ENCODE measurements around the gene FARP2. TPM values are rescaled to one million over a fixed set of nuclear protein-coding genes. Genes with fewer than 3 reads are reported as not detected.
"Not testable (repeated sequence)": the region's sequence is repeated elsewhere in the genome, so short reads cannot be mapped to it uniquely, and the experiment has no call there.

Gene FARP2
- total RNA-seq, 1 donor from 2014 or later = 44.6 TPM

DNA sequence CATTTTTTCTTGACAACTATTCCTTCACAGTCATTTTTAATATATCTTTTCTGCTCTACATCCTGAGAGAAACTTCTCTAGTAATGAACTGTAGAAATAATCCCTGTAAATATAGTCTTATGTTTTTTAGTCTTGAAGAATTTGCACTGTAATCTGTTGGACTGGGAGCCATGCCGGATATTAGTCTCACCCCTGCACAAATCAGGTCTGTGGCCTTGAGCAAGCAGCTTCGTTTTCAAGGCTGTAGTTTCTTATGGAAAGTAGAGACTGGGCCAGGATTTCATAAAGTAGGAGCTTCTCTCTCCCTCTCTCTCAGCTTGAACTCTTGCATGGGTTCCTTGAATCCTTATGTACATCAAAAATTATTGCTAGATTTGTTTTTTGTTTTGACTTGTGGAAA lies 8.7 kb downstream of the FARP2 start:
- no peak for DNase-seq (ENCODE audit: low spot score)

DNA sequence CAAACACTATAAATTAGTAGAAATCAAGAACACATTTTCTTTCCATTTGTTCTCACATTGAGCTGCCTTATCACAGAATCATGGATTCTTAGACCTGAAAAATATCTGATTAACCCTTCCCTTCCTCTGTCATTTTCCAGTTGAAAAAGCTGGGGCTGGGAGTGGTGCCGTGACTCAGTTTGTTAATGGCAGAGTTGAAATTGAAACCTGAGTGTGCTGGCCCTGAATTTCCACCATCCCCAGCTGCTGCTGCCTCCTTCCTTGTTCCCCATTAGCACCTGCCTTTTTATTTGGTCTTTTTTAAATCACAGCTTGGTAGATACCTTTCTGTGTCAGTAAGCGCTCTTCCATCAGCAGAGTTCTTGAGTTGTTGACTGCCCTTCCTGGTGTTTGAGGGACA lies 10.6 kb downstream of the FARP2 start:
- no peak for DNase-seq (ENCODE audit: low spot score)

DNA sequence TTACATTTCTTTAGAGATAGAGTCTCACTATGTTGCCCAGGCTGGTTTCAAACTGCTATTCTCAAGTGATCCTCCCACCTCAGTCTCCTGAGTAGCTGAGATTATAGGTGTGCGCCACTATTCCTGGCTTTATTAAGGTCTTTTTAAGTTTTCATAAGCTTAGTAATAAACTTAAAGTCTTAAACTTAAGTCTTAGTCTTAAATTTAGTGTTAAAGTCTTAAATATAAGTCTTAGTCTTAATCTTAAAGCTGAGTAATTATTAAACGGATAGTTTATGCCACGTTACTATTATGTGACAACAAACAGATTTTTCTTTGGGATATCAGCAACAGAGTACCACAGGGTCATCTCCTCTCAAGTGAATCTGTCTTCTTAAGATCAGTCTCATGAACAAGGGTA lies 12.6 kb downstream of the FARP2 start:
- no peak for DNase-seq (ENCODE audit: low spot score)

DNA sequence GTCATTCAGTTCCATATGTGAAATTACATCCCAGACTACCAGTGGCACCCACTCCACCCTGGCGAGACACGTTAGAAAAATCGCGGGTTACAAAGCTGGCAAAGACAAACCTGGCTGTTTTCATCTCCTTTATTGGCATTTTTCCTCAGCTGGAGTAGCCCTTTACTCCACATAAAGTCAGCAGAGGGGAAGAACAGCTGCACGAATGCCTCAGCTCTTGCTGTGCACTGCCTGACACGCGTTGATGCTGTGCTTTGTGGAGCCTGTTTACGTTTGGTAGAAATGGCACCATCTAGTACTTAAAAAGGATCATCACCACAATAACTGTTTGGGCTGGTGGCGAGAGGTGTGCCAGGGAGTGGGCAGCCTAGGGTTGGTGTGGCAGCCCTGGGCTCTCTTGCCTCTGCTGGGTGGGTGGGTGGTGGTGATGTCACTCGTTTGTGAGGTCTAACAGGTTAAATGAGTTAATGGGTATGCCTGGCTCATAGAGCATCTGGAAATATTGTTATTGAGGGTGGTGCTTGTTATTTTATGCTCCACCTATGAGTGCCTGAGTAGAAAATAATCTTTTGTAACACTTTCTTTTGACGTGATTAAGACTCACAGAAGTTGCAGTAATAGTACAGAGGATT lies 16.4 kb downstream of the FARP2 start:
- DNase-seq (ENCODE audit: low spot score) = no peak

DNA sequence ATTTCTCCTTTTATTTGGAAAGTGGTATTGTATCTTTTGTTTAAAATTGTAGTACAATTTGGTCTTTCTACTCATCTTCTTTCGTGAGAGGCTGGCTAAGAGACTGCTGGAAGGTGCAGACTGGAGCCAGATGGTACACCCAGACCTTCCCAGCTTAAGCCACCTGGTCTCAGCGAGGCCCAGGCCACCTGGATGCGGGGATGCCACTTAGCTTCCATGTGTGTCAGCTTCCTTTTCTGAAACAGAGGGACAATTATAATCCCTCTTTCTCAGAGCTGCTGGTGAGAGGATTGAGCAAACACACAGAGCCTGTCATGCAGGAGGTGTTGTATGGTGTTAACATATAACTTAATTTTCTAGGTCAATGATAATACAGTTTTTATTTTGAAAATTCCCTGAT lies 17.4 kb downstream of the FARP2 start:
- DNase-seq (ENCODE audit: low spot score) = no peak

DNA sequence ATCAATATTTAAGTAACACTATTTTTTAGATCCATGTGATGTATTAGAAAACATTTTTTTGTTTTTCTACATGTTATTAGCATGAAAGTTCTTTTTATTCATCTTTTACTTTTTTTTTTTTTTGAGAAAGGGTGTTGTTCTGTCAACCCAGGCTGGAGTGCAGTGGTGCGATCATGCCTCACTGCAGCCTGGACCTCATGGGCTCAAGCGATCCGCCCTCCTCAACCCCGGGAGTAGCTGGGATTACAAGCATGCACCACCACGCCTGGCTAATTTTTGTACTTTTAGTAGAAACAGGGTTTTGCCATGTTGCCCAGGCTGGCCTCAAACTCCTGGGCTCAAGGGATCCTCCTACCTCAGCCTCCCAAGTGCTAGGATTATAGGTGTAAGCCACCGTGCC lies 17.8 kb downstream of the FARP2 start:
- not testable (repeated sequence) for DNase-seq (ENCODE audit: low spot score)

DNA sequence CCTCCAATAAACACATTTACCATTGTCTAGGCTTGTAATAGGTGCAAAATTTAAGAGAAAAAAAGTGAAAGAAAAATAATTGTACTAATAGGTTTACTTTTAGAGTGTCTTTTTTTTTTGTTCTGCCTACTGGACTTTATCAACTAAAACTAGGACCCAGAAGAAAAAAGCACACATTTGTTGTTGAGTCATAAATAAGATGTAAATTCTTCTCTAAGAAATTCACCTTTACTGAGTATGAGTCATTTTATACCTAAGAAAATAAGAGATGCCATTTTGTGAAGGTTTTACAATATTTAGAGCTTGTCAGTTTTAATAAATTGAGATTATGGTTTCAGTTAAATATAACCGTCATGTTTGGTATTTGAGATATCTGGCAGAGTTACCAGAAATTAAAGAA lies 19.2 kb downstream of the FARP2 start:
- DNase-seq (ENCODE audit: low spot score) = no peak

DNA sequence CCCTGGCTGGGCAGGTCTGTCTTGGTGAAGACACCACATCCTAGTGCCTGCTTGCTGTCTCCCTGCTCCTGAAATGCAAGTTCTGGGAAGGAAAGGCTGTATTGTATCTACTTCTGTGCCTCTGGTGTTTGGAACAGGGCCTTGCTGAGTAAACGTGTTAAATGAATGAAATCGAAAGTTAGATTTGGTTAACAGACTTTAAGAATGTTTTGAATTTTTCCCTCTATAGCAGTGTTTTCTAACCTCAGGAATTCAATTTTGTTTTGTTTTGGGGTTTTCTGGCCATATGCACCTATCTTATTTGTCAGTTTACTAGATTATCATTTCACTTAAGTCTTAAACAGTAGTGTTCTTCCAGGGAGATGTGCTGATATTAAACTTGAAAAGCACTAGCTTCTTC lies 20.7 kb downstream of the FARP2 start:
- DNase-seq (ENCODE audit: low spot score) = no peak

DNA sequence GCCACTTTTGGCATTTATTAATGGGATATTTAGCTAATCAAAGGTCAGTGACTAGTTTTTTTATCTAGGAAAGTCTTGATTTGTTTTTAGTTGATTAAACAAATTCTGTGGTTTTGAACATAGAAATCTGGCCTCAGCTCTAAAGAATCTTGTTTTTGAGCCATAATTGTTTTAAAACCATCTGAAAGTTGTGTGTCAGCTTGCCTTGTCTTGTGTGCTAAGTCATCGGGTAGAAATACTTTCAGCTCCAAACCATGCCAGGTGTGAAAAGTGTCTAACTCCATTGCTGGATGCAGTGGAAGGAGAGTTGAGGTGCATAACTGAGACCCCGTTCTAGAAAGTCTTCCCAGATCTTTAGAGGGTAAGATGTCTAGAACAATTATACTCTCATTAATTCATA lies 22.7 kb downstream of the FARP2 start:
- DNase-seq (ENCODE audit: low spot score) = no peak

DNA sequence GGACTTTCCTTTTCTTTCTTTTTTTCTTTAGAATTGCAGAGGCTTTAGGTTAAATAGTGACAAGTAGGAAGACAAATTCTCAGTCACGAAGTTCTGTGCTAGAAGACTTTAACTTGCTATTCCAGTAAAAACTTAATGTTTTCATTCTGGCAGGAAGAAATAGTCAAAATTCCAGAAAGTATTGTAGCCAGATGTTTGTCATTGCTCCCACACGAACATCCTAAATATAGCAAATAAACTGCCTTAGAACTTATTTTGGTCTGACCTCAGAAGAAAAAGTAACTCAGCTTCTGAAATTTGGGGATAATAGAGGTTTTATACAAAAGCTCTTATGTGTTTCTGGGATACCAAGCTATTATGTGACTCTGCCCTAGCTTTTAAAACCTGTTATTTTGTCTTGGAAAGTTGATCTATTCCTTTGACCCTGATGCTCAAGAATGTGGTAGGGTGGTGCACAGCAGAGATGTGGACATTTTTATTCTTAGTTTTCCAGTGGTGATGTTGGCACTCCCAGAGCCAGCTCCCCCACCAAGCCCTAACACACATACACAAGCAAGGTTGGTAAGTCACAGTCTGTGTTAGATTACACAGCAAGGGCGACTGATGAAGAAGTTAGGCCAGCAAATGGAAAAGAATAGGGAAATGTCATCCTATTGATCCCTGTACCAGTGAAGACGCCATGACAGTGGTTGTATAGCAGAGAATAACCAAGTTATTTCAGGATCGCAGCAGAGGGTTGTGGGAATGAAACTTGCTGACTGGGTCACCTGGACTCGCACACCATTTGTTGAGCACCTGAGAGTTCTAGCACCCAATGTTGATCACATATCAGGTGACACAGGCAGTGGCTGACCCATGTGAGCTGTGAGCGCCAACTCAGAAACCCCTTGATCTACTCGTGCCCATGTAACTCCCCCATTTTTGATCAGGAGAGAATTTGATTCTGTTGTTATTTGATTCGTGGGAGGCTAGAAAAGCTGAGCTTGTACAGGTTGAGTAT lies 23.7 kb downstream of the FARP2 start:
- no peak for DNase-seq (ENCODE audit: low spot score)

DNA sequence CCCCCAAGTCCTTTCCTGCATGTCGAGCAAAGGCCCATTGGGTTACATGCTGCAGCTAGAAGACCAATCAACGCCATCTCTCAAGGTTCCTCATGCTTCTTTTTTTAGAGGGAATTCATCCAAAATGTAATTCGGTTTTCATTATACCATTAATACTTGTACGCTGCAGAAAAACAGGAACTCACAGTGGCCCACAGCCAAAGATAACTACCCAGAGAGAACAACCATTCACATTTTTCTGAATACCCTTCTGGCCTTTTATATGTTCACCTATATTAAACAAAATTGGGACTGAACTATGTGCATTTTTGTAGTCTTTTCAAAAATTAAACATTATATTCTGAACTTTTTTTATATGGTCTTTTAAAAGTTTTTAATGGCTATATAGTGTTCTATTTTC lies 25.8 kb downstream of the FARP2 start:
- no peak for DNase-seq (ENCODE audit: low spot score)

DNA sequence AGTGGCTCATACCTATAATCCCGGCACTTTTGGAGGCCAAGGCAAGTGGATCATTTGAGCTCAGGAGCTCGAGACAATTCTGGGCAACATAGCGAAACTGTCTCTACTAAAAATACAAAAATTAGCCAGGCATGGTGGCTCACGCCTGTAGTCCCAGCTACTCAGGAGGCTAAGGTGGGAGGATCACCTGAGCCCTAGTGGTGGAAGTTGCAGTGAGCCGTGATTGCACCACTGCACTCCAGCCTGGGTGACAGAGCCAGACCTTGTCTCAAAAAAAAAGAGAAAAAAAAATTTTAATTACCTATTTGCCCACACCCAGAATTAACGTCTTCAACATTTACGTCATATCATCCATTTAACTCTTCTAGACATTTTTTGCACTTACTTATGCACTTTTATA lies 29.4 kb downstream of the FARP2 start:
- DNase-seq (ENCODE audit: low spot score) = not testable (repeated sequence)

DNA sequence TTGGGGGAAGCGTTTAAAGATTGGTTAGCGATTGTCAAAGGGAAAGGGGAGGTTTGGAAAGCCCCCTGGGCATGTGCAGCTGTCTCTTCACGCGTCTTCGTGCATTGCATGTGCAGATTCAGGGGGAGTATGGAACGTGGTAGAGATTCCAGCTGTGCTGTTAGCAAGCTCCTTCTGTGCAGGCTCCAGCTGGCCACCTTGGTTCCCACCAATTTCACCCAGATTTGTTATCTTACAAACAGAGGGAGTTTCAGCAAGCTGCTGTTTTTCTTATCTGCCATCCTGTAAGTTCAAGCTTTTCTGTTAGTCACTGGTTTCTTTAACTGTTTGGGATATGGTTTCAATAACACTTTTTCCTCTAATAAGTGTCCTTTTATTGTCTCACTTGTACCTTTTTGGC lies 30.4 kb downstream of the FARP2 start:
- no peak for DNase-seq (ENCODE audit: low spot score)

DNA sequence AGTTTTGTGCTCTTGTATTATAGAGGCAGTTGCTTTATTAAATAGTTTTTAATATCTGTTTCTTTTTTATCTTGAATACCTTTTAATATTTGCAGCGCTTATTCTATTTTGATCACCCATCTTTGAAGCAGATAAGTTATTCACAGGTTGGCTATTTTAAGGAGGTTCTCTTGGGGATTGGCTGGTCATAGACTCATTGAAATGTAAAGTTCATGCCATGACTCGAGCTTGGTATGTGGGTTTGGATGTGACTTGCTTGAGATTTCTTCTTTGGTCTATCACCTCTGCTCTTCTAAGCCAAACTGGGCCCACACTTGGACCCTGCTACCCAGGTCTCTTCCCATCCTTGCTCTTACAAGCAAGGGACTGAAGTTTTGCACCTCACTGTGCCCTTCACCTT lies 33.6 kb downstream of the FARP2 start:
- DNase-seq (ENCODE audit: low spot score) = no peak

DNA sequence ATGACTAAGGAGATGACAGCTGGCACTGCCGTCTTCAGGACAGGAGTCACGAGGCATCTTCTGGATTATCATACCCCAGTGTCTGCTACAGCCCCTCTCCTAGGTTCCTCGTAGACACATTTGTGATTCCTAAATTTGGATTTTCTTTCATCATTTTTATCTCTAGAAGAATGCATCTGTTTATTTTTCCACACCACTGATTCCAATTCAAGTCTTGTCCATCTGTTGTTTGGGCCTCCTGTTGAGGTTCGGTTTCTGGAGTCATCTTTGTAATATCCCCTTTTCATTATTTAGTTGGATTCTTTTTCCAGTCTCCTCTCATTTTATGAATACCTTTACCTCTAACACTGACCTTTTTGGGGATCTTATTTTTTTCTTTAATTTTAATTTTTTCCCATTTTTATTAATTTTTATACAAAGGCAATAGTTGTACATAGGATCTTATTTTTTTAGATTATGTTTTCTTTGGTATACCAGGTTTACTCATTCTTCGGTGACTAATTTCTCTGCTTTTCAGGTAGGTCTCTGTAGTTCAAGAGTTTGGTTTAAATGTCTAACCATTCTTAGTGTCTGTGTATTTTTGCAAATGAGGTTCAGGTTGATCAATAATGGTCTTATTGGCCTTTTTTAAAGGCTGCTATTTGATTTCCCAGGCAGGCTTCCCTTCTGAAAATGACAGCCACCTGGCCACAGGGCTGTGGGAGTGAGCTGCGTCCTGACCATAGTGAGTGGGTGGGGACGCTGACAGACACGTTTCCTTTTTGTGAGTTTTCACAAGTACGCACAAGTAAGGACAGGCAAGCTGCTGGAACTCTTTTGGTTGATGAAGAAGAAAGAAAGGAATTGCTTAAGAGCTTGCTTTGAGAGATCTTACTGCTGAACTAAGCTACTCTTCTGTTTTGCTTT lies 34.5 kb downstream of the FARP2 start:
- no peak for DNase-seq (ENCODE audit: low spot score)

DNA sequence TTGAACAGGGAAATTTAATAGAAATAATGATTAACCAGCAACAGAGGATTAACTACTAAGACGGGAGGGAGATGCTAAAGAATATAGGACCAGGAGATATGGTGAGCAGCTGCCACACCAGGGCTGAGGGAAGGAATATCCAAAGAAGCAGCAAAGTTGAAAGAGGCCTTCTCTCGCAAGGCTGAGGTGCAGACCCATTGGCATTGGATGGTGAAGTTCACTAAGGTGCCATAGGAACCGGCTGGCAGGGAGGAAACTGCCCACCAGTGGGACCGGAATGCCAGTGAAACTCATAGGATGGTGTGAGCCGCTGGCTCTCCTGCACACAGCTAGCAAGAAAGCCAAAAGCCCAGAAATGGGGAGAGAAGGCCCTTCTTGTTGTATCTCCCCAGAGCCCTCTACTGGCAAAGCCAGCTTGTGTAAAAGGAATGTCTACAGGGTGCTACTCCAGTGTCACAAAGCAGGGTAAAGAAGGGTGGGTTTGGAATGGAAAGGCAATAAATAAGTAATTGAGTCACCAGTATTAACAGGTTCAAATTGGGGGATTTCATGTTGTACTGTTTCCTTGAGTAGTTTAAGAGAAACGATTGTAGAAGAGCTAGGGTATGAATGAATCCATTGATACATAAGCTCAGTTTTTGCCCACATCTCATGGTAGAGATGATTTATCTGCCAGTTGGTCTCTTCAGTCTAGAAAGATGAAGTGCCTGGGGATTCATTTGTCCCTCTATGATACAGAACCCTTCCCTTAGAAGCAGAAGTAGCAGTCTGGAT lies 36.0 kb downstream of the FARP2 start:
- no peak for DNase-seq (ENCODE audit: low spot score)

DNA sequence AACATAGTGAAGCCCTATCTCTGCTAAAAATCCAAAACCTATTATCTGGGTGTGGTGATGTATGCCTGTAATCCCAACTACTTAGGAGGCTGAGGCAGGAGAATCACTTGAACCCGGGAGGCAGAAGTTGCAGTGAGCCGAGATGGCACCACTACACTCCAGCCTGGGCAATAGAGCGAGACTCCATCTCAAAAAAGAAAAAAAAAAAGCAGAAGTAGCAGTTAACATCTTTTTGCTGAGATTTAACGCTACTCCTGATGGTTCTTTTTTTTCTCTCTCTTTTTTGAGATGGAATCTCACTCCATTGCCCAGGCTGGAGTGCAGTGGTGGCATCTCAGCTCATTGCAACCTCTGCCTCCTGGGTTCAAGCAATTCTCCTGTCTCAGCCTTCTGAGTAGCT lies 36.7 kb downstream of the FARP2 start:
- DNase-seq (ENCODE audit: low spot score) = not testable (repeated sequence)

DNA sequence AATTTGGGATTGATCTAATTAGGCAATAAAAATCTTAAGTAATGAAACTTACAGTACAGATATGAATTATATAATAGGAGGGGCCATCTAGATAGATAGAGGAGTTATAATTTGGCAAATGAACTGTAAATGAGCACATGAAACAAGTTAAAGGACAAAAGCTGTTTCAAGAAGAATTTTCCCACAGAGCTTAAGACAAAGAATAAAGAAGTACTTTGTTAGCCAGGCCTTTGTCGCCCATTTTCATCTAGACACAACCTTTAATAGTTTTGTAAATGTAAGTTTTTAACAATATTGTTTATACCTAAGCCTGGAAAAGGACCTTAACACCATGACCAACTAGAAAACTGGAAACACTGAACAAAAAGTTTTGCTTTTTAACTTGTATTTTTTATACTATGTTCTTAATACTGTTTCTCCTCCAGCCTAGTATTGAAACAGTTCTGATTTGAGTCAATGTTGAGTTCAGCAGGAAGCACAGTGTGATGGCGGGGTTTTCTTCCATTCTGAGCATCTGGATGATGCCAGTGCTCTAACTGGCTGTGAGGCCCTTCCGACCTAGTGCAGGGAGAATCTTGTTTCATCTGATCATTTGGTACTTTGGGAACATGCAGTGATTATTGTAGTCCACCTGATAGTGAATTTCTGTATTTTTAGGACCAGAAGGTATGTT lies 37.6 kb downstream of the FARP2 start:
- DNase-seq (ENCODE audit: low spot score) = no peak

DNA sequence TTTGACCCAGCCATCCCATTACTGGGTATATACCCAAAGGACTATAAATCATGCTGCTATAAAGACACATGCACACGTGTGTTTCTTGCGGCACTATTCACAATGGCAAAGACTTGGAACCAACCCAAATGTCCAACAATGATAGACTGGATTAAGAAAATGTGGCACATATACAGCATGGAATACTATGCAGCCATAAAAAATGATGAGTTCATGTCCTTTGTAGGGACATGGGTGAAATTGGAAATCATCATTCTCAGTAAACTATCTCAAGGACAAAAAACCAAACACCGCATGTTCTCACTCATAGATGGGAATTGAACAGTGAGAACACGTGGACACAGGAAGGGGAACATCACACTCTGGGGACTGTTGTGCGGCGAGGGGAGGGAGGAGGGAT lies 40.7 kb downstream of the FARP2 start:
- DNase-seq (ENCODE audit: low spot score) = not testable (repeated sequence)
